GM18873 (cell line): ENCODE results near the gene ASRGL1.
"Not testable (repeated sequence)": the region's sequence is repeated elsewhere in the genome, so short reads cannot be mapped to it uniquely, and the experiment has no call there.

Source experiments
- ATAC-seq: cut with Tn5 transposase; IDR thresholded peaks from one replicate; pipeline ENCODE4 v1.9.1; 2021; ENCODE audit warnings: mild to moderate bottlenecking, moderate library complexity, moderate number of reproducible peaks; ENCODE audit not compliant: unreplicated experiment, low FRiP score

ASRGL1 gene

GRCh38 chr11:62337303-62338181, at the start of gene ASRGL1:
ASRGL1 (plus strand) TSS chr11:62337448; CDS start chr11:62337978, 530 bp downstream.
- peak; percentile 62 for ATAC-seq

DNA sequence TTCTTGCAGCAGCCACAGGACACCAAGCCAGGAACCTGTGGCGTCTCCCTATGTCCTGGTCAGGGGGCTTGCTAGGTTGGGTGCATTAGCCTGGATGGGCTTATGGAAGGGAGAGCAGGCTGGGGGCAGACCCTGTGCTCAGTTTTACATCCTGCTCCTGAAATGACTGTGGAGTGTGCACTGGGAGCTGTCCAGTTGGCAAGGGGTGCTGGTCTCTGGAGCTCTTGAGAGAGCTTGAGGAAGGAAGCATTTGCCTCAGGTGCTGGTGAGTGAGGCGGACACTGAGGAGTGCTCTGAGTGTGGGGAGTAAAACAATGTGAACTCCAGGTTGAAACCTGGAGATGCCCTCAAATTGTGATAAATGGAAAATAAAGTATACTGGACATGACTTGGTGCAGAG, 41.7 kb upstream of the ASRGL1 start:
- no peak for ATAC-seq

GRCh38 chr11:62298975-62299374, 38.3 kb upstream of the ASRGL1 start, which contains the start of gene SCGB1D4:
SCGB1D4 (minus strand) TSS chr11:62299075; CDS start chr11:62299010, 65 bp downstream.
- ATAC-seq = no peak

DNA sequence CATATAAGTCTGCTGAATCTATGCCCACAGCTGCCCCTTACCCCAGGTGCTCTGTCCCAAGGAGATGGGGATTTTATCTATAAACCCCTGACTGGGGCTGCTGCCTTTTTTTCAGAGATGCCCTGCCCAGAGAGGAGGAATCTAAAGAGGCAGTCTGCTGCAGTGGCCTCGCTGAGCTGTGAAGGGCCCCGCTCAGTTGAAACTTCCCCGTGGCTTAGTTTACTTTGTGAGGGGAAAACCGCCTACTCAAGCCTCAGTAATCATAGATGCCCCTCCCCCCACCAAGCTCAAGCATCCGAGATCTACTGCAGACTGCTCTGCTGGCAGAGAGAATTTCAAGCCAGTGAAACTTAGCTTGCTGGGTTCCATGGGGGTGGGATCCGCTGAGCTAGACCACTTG, 31.0 kb upstream of the ASRGL1 start:
- ATAC-seq = no peak

GRCh38 chr11:62307950-62308349, 29.3 kb upstream of the ASRGL1 start:
- ATAC-seq = no peak

GRCh38 chr11:62309991-62310390, 27.3 kb upstream of the ASRGL1 start:
- ATAC-seq = no peak

DNA sequence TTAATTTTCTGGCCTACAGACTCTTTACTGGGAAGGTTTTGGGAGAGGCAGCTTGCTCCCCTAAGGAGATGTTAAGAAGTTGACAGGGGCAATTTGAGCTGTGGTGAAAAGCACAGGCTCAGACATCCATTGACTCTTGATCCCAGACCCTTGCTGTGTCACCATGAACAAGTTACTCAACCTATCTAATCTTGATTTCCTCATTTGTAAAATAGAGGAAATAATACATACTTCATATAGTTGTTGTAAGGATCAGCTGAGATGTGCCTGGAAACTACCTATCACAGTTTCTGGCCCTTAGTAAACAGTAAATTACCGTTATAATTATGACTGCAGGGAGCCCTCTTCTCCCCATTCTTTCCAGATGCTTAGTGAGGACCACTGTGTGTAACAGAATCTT, 21.8 kb upstream of the ASRGL1 start:
- ATAC-seq = no peak

GRCh38 chr11:62322524-62322923, 14.7 kb upstream of the ASRGL1 start:
- no peak for ATAC-seq

GRCh38 chr11:62324731-62325556, 12.3 kb upstream of the ASRGL1 start:
- no peak for ATAC-seq

GRCh38 chr11:62325781-62326180, 11.5 kb upstream of the ASRGL1 start:
- not testable (repeated sequence) for ATAC-seq

DNA sequence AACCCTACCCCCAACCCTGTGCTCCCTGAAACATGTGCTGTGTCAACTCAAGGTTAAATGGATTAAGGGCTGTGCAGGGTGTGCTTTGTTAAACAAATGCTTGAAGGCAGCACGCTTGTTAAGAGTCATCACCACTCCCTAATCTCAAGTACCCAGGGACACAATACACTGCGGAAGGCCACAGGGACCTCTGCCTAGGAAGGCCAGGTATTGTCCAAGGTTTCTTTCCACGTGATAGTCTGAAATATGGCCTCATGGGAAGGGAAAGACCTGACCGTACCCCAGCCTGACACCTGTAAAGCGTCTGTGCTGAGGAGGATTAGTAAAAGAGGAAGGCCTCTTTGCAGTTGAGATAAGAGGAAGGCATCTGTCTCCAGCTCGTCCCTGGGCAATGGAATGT, 10.5 kb upstream of the ASRGL1 start:
- not testable (repeated sequence) for ATAC-seq

DNA sequence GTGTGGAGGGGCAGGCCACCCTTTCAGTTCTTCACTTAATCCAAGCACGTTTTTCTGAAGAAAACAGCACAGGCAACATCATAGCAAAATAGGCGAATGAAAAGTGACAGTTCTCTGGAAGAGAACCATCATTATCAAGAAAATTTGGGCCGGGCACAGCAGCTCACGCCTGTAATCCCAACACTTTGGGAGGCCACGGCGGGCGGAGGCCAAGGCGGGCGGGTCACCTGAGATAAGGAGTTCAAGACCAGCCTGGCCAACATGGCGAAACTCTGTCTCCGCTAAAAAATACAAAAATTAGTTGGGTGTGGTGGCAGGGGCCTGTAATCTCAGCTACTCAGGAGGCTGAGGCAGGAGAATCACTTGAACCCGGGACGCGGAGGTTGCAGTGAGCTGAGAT, 9.7 kb upstream of the ASRGL1 start:
- ATAC-seq = not testable (repeated sequence)

GRCh38 chr11:62331264-62331663, 6.0 kb upstream of the ASRGL1 start:
- not testable (repeated sequence) for ATAC-seq

DNA sequence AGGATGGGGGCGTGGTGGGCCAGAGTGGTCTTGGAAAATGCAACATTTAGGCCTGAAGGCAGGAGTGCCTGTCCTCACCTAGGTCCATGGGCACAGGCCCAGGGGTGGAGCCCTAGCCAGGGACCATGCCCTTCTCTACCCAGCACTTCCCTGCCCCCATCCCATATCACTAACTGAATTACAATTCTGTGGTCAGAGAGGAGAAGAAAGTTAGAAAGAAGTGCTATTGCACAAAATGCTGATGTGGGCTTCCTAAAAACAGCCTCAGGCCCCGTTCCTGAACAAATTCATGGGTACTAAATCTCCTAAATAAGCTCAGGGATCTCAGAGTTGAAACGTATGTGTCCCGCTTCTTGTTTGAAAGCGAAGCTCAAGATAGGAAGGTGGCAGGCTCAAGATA, 3.5 kb upstream of the ASRGL1 start:
- no peak for ATAC-seq

GRCh38 chr11:62336949-62337302, 322 bp upstream of the ASRGL1 start:
- not testable (repeated sequence) for ATAC-seq

GRCh38 chr11:62338218-62338617, 970 bp downstream of the ASRGL1 start:
- ATAC-seq = no peak

- no peak for ATAC-seq
Measured at GRCh38 chr11:62340269-62340901, 3.1 kb downstream of the ASRGL1 start.

GRCh38 chr11:62341588-62341987, 4.3 kb downstream of the ASRGL1 start:
- ATAC-seq = no peak

DNA sequence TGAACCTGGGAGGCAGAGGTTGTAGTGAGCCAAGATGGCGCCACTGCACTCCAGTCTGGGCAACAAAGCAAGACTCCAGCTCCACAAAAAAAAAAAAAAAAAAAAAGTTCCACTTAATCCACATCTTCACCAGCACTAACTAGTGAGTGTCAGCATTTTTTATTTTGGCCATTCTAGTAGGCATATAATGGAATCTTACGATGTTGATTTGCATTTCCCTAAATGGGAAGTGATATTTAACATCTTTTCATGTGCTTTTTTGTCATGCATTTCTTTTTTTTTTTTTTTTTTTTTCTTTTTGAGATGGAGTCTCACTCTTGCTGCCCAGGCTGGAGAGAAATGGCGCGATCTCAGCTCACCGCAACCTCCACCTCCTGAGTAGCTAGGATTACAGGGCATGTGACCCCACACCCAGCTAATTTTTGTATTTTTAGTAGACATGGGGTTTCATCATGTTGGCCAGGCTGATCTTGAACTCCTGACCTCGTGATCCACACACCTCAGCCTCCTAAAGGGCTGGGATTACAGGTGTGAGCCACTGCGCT, 6.5 kb downstream of the ASRGL1 start:
- ATAC-seq = not testable (repeated sequence)

- no peak for ATAC-seq
Measured at GRCh38 chr11:62344210-62344609, 7.0 kb downstream of the ASRGL1 start.

GRCh38 chr11:62345861-62346260, 8.6 kb downstream of the ASRGL1 start:
- no peak for ATAC-seq
